GM12874 (cell line): ENCODE measurements around the gene DDIT4.

Experiments
- CTCF ChIP-seq: IDR thresholded peaks from 2 replicates; pipeline ENCODE4 v1.5.1; 2011; ENCODE audit warnings: low read depth, mild to moderate bottlenecking, control low read depth, low read length, moderate library complexity; ENCODE audit not compliant: insufficient read depth

The DDIT4 gene

GRCh38 chr10:72310241-72310633 lies 36.5 kb downstream of the DDIT4 start:
- TF ChIP-seq CTCF, result no peak

GRCh38 chr10:72310636-72311035 lies 36.9 kb downstream of the DDIT4 start:
- no peak for TF ChIP-seq CTCF

GRCh38 chr10:72311667-72312066 lies 37.9 kb downstream of the DDIT4 start:
- no peak for TF ChIP-seq CTCF

GRCh38 chr10:72312865-72313391 lies 39.2 kb downstream of the DDIT4 start:
- TF ChIP-seq CTCF, result no peak

GRCh38 chr10:72314263-72314662 lies 40.5 kb downstream of the DDIT4 start:
- TF ChIP-seq CTCF, result no peak

- TF ChIP-seq CTCF, result no peak
These were observed 41.3 kb downstream of the DDIT4 start for GRCh38 chr10:72315054-72315453.

GRCh38 chr10:72315611-72316385 lies 42.1 kb downstream of the DDIT4 start:
- no peak for TF ChIP-seq CTCF

GRCh38 chr10:72316386-72316700 lies 42.6 kb downstream of the DDIT4 start:
- no peak for TF ChIP-seq CTCF
